ENCODE results near the gene CLTCL1. TPM values are rescaled to one million over a fixed set of nuclear protein-coding genes. Genes with fewer than 3 reads are reported as not detected.
"Not testable (repeated sequence)": the region's sequence is repeated elsewhere in the genome, so short reads cannot be mapped to it uniquely, and the experiment has no call there.

CLTCL1 gene
- total RNA-seq, 4 donors from 2014 or later: 1.0 to 20.5 (median 11.4) TPM

DNA sequence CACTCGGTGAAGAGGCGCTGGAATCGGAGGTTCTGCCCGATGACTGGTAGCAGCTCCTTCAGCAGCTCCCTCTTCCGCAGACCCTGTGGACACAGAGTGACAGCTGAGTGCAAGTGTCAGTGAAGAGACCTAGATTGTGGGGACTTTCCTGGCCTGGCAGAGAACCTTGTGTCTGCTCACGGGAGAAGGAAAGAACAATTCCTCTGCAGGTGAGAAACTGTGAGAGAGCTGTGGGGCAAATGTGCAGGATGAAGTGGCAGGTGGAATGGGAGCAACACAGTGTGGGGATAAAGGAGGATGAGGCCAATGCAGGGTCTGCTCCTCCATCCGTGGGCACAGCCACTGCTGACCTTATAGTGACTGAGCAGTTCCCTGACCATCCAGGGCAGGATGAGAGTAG, 40.0 kb upstream of the CLTCL1 start:
- intact Hi-C loops (cut with DNase I; ENCODE audit: low total_unique reads): no loop called here
- H3K36me3 ChIP-seq: no peaks in the 10 kb centered on the region
- H3K27me3 ChIP-seq: no peaks in the 10 kb centered on the region
- no peaks in the 10 kb centered on the region for H3K4me1 ChIP-seq
- TF ChIP-seq POLR2A (IDR thresholded peaks at IDR 0.05): no peak
- TF ChIP-seq CTCF (IDR thresholded peaks at IDR 0.05): no peak
- DNase-seq: no peak
- H3K4me3 ChIP-seq: no peak overlapping the region
- peaks cover 0 to 29% of the 10 kb centered on the region in 2 donors for H3K9me3 ChIP-seq
- H3K27ac ChIP-seq: no peak overlapping the region

- Histone ChIP-seq H3K9me3 (peaks cover 0 to 24% of the 10 kb centered on the region in 2 donors), H3K36me3 (no peaks in the 10 kb centered on the region), H3K4me3 (no peak overlapping the region), H3K27me3 (no peaks in the 10 kb centered on the region), H3K27ac (no peak overlapping the region), H3K4me1 (no peaks in the 10 kb centered on the region)
- intact Hi-C loops (cut with DNase I; ENCODE audit: low total_unique reads): no loop called here
- no peak for TF ChIP-seq CTCF (IDR thresholded peaks at IDR 0.05)
- TF ChIP-seq POLR2A (IDR thresholded peaks at IDR 0.05): no peak
- no peak for DNase-seq
These were observed 39.4 kb upstream of the CLTCL1 start for GRCh38 chr22:19330865-19331418.

DNA sequence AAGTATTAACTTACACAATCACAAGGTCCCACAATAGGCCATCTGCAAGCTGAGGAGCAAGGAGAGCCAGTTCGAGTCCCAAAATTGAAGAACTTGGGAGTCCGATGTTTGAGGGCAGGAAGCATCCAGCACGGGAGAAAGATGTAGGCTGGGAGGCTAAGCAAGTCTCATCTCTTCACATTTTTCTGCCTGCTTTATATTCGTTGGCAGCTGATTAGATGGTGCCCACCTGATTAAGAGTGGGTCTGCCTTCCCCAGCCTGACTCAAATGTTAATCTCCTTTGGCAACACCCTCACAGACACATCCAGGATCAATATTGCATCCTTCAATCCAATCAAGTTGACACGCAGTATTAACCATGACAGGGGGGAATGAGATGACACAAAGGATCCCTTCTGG, 38.7 kb upstream of the CLTCL1 start:
- not testable (repeated sequence) for H3K27ac ChIP-seq, H3K36me3 ChIP-seq

DNA sequence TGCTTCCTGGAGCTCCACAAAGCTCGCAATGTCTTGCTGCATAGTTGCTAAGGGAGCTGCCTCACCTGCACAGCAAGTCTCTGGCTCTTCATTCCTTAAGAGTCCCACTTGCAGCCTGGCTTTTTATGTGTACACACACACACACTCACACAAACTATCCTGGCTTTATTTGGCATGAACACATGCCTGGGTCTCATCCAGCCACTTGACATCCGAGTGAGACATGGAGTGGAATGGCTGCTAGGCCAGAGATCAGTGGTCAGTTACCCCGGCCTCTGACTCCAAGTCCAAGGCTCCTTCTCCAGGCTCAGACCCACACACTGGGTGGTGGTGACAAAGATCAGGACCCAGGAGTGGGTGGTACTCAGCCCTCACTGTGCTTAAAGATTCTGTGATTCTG, 37.9 kb upstream of the CLTCL1 start:
- Histone ChIP-seq H3K36me3 (no peaks in the 10 kb centered on the region), H3K27ac (no peak overlapping the region), H3K4me1 (no peaks in the 10 kb centered on the region), H3K4me3 (no peak overlapping the region), H3K9me3 (peaks cover 0 to 19% of the 10 kb centered on the region in 2 donors), H3K27me3 (no peaks in the 10 kb centered on the region)
- no peak for TF ChIP-seq POLR2A (IDR thresholded peaks at IDR 0.05)
- TF ChIP-seq CTCF (IDR thresholded peaks at IDR 0.05): no peak
- intact Hi-C loops (cut with DNase I; ENCODE audit: low total_unique reads): no loop called here
- no peak for DNase-seq

More for the DNA sequence above, 38.7 kb upstream of the CLTCL1 start:
- DNase-seq; intact Hi-C loops (cut with DNase I; ENCODE audit: low total_unique reads); H3K27me3 ChIP-seq; H3K4me1 ChIP-seq; H3K4me3 ChIP-seq: not testable (repeated sequence)
- H3K9me3 ChIP-seq: peaks cover 0 to 24% of the 10 kb centered on the region in 2 donors

DNA sequence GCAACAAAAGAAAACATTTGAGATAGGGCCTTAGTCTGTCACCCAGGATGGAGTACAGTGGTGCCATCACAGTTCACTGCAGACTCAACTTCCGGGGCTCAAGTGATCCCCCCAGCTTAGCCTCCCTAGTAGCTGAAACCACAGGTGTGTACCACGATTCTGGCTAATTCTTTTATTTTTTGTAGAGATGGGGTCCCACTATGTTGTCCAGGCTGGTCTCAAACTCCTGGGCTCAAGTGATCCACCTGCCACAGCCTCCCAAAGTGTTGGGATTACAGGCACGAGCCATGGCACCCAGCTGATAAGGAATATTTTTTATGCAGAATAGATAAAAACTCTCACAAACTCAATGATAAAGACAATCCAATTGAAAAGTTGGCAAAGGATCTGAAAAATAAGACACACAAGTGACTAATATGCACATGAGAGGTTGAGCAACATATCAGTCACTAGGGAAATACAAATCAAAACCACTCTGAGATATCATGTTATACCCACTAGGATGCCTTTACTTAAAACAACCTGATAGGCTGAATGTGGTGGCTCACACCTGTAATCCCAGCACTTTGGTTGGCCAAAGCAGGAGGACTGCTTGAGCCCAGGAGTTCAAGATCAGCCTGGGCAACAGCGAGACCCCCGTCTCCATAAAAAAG, 33.9 kb upstream of the CLTCL1 start:
- Histone ChIP-seq H3K36me3 (no peaks in the 10 kb centered on the region), H3K4me3 (no peak overlapping the region), H3K27me3 (no peaks in the 10 kb centered on the region), H3K4me1 (no peaks in the 10 kb centered on the region), H3K9me3 (no peaks in the 10 kb centered on the region), H3K27ac (no peak overlapping the region)
- no peak for TF ChIP-seq CTCF (IDR thresholded peaks at IDR 0.05)
- no peak for TF ChIP-seq POLR2A (IDR thresholded peaks at IDR 0.05)
- no peak for DNase-seq
- intact Hi-C loops (cut with DNase I; ENCODE audit: low total_unique reads): no loop called here

DNA sequence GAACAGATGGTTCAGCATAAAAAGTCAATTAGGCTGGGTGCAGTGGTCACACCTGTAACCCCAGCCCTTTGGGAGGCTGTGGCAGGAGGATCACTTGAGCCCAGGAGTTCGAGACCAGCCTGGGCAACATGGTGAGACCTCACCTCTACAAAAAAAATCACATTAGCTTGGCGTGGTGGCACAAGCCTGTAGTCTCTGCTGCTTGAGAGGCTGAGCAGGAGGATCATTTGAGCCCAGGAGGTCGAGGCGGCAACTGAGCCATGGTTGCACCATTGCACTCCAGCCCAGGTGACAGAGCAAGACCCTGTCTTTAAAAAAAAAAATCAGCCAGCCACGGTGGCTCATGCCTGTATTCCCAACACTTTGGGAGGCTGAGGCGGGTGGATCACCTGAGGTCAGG, 31.9 kb upstream of the CLTCL1 start:
- DNase-seq; H3K4me3 ChIP-seq; H3K9me3 ChIP-seq; intact Hi-C loops (cut with DNase I; ENCODE audit: low total_unique reads); H3K27ac ChIP-seq; H3K4me1 ChIP-seq; H3K27me3 ChIP-seq; H3K36me3 ChIP-seq: not testable (repeated sequence)
